Mesothelial cell of epicardium (in vitro differentiated cells): ENCODE results near the gene PEX10. TPM values are rescaled to one million over a fixed set of nuclear protein-coding genes. Genes with fewer than 3 reads are reported as not detected.

Experiments
- DNase-seq, 2 experiments: peaks; one replicate each; pipeline ENCODE4 v3.0.0; 2021; ENCODE audit warnings: low spot score in 2 of 2; ENCODE audit not compliant: unreplicated experiment in 2 of 2
- H3K27ac Mint-ChIP-seq: 2 replicates; pipeline ENCODE4 v1.8.0; 2021; ENCODE audit warnings: mixed read lengths
- H3K27me3 Mint-ChIP-seq: 2 replicates; pipeline ENCODE4 v1.8.0; 2021; ENCODE audit warnings: low read depth, mixed read lengths
- H3K36me3 Mint-ChIP-seq: 2 replicates; pipeline ENCODE4 v1.8.0; 2021; ENCODE audit warnings: mixed read lengths
- H3K4me1 Mint-ChIP-seq: 2 replicates; pipeline ENCODE4 v1.8.0; 2021; ENCODE audit warnings: mixed read lengths
- H3K4me3 Mint-ChIP-seq: 2 replicates; pipeline ENCODE4 v1.8.0; 2021; ENCODE audit warnings: mild to moderate bottlenecking, moderate library complexity, mixed read lengths
- H3K9me3 Mint-ChIP-seq: 2 replicates; pipeline ENCODE4 v1.8.0; 2021; ENCODE audit warnings: mixed read lengths
- total RNA-seq: library from RNA; stranded (reverse); gene quantifications from 3 replicates; pipeline ENCODE4 v1.2.1, GENCODE V29; 2021
- TF ChIP-seq, protein P1 (sequence below): fragments of 200-600 bp; sonication (generic); IDR thresholded peaks from one replicate; pipeline ENCODE4 v1.5.0; 2021; ENCODE audit warnings: antibody characterized with exemption; ENCODE audit not compliant: unreplicated experiment

The PEX10 gene
- total RNA-seq, 1 donor from 2014 or later: 25.8 TPM

DNA sequence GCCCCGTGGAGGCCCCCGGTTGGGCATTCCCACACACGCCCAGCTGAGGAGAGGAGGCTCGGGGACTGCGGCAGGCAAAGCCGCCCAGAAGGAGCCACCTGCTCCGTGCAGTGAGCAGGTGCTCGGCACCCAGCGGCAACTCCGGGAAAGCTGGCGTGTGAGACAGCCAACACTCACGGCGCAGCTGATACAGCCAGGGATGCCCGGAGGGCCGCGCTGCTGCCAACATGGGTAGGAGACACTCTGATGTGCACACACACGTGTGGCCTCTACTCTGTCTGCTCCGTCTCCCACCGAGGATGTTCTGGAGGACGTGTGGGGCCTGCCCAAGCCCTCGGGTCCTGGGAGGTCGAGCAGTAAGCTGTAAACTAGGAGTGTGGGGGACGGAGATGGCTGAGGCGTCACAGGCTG, 33.9 kb downstream of the PEX10 start:
- TF ChIP-seq, protein P1, sequence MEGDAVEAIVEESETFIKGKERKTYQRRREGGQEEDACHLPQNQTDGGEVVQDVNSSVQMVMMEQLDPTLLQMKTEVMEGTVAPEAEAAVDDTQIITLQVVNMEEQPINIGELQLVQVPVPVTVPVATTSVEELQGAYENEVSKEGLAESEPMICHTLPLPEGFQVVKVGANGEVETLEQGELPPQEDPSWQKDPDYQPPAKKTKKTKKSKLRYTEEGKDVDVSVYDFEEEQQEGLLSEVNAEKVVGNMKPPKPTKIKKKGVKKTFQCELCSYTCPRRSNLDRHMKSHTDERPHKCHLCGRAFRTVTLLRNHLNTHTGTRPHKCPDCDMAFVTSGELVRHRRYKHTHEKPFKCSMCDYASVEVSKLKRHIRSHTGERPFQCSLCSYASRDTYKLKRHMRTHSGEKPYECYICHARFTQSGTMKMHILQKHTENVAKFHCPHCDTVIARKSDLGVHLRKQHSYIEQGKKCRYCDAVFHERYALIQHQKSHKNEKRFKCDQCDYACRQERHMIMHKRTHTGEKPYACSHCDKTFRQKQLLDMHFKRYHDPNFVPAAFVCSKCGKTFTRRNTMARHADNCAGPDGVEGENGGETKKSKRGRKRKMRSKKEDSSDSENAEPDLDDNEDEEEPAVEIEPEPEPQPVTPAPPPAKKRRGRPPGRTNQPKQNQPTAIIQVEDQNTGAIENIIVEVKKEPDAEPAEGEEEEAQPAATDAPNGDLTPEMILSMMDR: no peak
- H3K4me1 Mint-ChIP-seq: no peaks in the 10 kb centered on the region
- no peaks in the 10 kb centered on the region for H3K27me3 Mint-ChIP-seq
- no peaks in the 10 kb centered on the region for H3K9me3 Mint-ChIP-seq
- DNase-seq: no peak
- H3K27ac Mint-ChIP-seq: no peak overlapping the region
- no peak overlapping the region for H3K4me3 Mint-ChIP-seq
- no peaks in the 10 kb centered on the region for H3K36me3 Mint-ChIP-seq

DNA sequence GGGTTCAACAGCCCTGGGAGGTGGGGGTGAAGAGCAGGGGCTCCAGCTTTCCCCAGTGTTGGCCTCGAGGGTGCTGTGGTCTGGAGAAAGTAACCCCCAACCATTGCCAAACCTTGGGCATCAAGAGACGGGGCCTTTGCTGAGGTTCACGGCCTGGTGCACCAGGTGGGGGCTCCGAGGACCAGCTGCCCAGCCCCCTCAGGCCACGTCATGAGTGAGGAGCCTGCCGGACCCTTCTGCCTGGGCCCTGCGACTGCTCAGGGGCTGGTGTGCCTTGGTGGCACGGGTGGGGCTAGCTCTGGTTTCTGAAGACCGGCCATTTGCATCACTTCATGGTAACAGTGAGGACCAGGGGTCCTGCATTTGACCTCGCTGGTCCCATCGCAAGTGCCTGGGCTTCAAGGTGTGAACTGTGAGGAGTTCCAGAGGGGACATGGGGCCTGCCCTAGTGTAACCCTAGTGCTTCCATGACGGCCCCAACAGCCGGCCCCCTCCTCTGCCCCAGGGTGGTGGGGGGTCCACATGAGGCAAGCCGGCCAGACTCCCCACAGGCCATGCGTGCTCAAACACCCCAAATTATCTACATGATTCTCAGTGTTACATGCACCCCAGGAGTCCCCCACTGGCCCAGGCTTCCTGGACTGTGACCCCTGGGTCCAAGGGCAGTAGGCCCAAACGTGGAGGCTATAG, 34.5 kb downstream of the PEX10 start:
- DNase-seq: no peak
- TF ChIP-seq, protein P1: no peak
- Mint-ChIP-seq H3K9me3 (no peaks in the 10 kb centered on the region), H3K36me3 (no peaks in the 10 kb centered on the region), H3K27ac (no peak overlapping the region), H3K4me3 (no peak overlapping the region), H3K27me3 (no peaks in the 10 kb centered on the region), H3K4me1 (no peaks in the 10 kb centered on the region)

DNA sequence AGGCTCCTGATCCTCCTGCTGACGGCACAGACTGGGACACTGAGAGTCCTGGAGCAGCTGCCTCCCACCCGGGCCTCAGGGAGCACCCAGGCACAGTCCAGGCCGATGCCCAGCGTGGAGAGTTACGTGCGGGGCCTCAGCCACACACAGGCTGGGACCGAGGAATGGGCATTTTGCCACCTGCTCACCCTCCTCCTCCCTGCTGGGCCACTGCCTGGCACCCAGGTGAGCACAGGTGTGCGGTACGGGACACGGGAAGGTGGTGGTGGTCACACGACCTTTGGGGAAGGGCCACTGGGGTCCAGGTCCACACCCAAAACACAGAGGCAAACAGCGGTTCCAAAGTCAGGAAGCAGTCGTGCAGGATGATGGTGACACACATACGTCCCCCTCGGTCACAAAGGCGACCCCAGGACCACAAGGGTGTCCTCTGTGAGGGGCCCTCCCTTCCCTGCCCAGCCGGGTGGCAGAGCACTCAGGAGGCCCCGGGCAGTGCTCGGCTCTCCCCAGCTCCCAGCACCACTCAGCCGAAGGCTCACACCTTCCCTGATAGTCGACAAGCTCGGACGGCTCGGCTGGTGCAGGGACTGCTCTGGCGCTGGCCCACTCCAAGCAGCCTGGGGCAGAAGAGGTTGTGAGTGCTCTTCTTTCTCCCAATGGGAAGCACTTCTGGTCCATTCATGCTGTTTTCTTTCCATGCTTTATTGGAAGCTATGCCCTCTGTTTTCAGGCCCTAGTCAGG, 35.3 kb downstream of the PEX10 start:
- DNase-seq: no peak

GRCh38 chr1:2376261-2376741, 36.1 kb downstream of the PEX10 start:
- TF ChIP-seq, protein P1: no peak
- peaks cover under 1% of the 10 kb centered on the region for H3K36me3 Mint-ChIP-seq
- no peaks in the 10 kb centered on the region for H3K27me3 Mint-ChIP-seq
- H3K4me3 Mint-ChIP-seq: no peak overlapping the region
- no peaks in the 10 kb centered on the region for H3K4me1 Mint-ChIP-seq
- DNase-seq: no peak
- no peak overlapping the region for H3K27ac Mint-ChIP-seq
- no peaks in the 10 kb centered on the region for H3K9me3 Mint-ChIP-seq

More for the DNA sequence above, 35.3 kb downstream of the PEX10 start:
- H3K4me1 Mint-ChIP-seq: no peaks in the 10 kb centered on the region
- TF ChIP-seq, protein P1: no peak
- no peak overlapping the region for H3K4me3 Mint-ChIP-seq
- H3K9me3 Mint-ChIP-seq: no peaks in the 10 kb centered on the region
- H3K27me3 Mint-ChIP-seq: no peaks in the 10 kb centered on the region
- no peaks in the 10 kb centered on the region for H3K36me3 Mint-ChIP-seq
- H3K27ac Mint-ChIP-seq: no peak overlapping the region

- Mint-ChIP-seq H3K4me1 (no peaks in the 10 kb centered on the region), H3K9me3 (no peaks in the 10 kb centered on the region), H3K4me3 (no peak overlapping the region), H3K36me3 (peaks cover 4% of the 10 kb centered on the region), H3K27ac (no peak overlapping the region), H3K27me3 (no peaks in the 10 kb centered on the region)
- no peak for DNase-seq
- TF ChIP-seq, protein P1: no peak
These were observed 36.5 kb downstream of the PEX10 start for GRCh38 chr1:2375923-2376260.
